ENCODE data around the gene AATF. TPM values are rescaled to one million over a fixed set of nuclear protein-coding genes. Genes with fewer than 3 reads are reported as not detected.

Gene AATF
- total RNA-seq, 1 donor from 2014 or later, result 70.2 TPM

DNA sequence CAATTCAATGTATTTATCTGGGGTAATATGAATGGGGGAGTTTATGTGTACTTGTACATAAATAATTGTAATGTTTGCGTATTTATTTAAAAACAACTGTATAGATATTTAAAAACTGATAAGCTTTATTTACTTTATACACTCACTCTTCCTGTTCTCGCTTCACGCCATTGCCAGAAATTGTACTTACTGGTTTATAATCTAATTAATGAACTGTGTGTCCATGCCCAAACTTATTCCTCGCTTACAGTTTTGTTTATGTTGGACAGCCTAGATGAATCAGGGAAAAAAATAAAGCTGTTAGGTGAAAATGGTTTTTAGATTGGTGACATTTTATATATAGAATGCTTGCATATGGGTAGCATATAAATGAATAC, 30.8 kb downstream of the AATF start:
- no peak overlapping the region for H3K4me3 ChIP-seq (ENCODE audit: low read depth, low read length)
- TF ChIP-seq, protein P1, sequence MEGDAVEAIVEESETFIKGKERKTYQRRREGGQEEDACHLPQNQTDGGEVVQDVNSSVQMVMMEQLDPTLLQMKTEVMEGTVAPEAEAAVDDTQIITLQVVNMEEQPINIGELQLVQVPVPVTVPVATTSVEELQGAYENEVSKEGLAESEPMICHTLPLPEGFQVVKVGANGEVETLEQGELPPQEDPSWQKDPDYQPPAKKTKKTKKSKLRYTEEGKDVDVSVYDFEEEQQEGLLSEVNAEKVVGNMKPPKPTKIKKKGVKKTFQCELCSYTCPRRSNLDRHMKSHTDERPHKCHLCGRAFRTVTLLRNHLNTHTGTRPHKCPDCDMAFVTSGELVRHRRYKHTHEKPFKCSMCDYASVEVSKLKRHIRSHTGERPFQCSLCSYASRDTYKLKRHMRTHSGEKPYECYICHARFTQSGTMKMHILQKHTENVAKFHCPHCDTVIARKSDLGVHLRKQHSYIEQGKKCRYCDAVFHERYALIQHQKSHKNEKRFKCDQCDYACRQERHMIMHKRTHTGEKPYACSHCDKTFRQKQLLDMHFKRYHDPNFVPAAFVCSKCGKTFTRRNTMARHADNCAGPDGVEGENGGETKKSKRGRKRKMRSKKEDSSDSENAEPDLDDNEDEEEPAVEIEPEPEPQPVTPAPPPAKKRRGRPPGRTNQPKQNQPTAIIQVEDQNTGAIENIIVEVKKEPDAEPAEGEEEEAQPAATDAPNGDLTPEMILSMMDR (conservative IDR thresholded peaks at IDR 0.05; ENCODE audit: low read depth, low read length), result no peak
- no peak for DNase-seq (ENCODE audit: low read depth)

DNA sequence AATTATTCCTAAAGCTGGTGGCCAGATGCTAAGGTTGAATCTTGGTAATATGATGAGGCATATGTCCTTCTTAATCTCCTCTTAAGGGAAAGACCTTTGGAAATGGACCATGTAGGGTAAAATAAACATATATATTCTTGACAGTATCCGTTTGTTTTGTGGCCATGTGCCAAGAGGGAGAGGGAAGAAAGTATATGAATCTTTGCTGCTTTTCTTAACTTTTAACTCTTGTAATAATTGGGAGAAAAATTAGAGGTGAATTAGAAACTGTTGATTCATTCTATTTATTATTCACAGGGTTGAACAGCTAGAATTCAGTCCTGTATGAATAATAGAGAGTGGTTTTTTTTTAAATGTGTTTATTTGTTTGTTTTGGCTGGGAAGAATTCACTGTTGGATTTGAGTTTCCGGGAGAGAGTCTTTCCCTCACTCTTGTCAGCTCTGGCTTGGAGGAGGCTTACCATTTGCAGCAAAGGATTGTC, 31.6 kb downstream of the AATF start:
- DNase-seq (ENCODE audit: low read depth), result no peak
- no peak overlapping the region for H3K4me3 ChIP-seq (ENCODE audit: low read depth, low read length)
- TF ChIP-seq, protein P1 (conservative IDR thresholded peaks at IDR 0.05; ENCODE audit: low read depth, low read length), result no peak

DNA sequence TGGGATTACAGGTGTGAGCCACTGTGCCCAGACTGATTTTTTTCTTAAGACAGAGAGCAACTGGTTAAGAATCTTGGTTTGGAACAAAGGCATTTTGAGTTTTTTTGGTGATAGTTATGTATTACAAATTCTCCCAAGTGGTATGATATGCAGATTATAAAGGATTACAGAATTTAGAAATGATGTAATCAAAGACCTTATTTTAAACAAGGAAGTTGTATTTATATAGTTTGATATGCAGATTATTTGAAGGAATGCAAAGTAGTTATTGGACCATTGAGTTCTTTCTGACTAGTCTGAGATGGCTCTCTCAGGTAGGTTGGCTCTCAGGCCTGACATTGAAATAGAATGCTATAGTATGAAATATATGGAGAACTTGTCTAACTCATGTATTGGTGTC, 34.9 kb downstream of the AATF start:
- TF ChIP-seq, protein P1 (conservative IDR thresholded peaks at IDR 0.05; ENCODE audit: low read depth, low read length), result no peak

DNA sequence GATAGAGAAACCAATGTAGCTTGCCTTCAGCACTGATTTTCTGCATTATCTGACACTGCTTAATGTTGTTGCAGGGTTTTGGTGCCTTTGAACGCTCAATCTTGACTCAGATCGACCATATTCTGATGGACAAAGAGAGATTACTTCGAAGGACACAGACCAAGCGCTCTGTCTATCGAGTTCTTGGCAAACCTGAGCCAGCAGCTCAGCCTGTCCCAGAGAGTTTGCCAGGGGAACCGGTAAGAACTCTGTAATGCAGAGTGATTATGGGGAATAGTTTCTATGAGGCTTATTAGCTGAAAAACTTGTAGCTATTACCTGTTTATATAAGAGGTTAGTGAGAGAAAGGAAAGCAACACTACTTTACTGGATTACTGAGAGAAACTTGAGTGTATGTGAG, 40.4 kb downstream of the AATF start:
- DNase-seq (ENCODE audit: low read depth), result no peak
- H3K4me3 ChIP-seq (ENCODE audit: low read depth, low read length), result no peak overlapping the region
- TF ChIP-seq, protein P1 (conservative IDR thresholded peaks at IDR 0.05; ENCODE audit: low read depth, low read length), result no peak

More for the DNA sequence above, 34.9 kb downstream of the AATF start:
- DNase-seq (ENCODE audit: low read depth), result no peak
- H3K4me3 ChIP-seq (ENCODE audit: low read depth, low read length), result no peak overlapping the region

DNA sequence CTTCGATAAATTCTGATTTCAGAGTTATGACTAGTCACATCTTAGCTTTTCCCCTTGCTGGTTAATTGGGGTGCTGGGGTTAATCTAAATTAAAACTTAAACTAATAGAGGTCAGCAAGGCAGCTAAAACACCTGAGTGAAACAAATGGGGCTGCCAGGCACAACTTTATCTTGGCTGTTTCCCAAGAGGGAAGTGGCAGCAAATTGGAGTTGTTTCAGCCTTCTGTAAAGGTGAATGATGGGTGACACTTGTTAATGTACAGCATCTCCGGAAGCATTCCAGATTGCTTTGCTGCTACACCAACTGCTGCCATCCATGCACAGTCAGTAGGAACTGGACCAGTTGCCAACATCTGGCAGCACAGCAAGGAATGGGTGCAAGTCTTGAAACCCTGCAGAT, 43.9 kb downstream of the AATF start:
- no peak for DNase-seq (ENCODE audit: low read depth)
- TF ChIP-seq, protein P1 (conservative IDR thresholded peaks at IDR 0.05; ENCODE audit: low read depth, low read length), result no peak
- H3K4me3 ChIP-seq (ENCODE audit: low read depth, low read length), result no peak overlapping the region

DNA sequence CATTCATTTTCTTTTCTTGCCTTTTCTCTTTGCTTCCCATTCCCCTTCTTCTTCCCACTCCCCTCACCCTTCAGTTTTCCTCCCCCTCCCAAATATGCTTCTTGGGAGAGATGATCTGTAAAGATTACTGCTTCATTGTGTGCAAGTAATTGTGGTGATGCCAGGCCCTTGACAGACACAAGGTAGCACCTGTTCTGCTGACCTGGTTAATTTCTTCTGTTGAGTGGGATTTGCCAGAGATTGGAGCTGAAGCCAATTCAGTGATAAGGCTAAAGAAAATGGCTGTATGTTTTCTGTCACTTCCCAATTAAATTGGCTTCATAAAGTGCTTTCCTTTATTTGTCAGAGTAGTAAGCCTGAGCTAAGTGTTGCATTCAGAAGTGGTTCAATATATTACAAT, 44.5 kb downstream of the AATF start:
- TF ChIP-seq, protein P1 (conservative IDR thresholded peaks at IDR 0.05; ENCODE audit: low read depth, low read length), result no peak
- no peak for DNase-seq (ENCODE audit: low read depth)
- no peak overlapping the region for H3K4me3 ChIP-seq (ENCODE audit: low read depth, low read length)

DNA sequence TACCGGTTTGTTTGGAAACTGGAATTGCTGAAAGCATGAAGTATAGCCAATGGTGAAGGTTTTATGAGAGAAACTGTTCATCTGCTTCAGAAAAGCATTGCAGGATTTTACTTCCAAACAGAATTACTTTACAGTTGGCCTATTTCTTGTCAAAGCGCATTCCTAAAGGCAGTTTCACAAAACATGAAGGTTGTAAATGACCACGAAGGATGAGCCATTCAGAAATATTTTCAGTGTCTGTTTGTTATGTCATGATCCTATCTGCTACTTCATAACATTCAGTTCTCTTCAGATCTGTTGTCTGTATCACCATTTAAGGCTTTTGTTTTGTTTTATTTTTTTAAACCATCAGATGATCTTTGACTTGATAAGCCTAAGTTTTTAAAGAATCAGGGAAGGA, 45.7 kb downstream of the AATF start:
- H3K4me3 ChIP-seq (ENCODE audit: low read depth, low read length), result no peak overlapping the region
- DNase-seq (ENCODE audit: low read depth), result no peak
- TF ChIP-seq, protein P1 (conservative IDR thresholded peaks at IDR 0.05; ENCODE audit: low read depth, low read length), result no peak

Data from epithelial cell of proximal tubule (primary cell).